ENCODE data around the gene GRIN1.

DNA sequence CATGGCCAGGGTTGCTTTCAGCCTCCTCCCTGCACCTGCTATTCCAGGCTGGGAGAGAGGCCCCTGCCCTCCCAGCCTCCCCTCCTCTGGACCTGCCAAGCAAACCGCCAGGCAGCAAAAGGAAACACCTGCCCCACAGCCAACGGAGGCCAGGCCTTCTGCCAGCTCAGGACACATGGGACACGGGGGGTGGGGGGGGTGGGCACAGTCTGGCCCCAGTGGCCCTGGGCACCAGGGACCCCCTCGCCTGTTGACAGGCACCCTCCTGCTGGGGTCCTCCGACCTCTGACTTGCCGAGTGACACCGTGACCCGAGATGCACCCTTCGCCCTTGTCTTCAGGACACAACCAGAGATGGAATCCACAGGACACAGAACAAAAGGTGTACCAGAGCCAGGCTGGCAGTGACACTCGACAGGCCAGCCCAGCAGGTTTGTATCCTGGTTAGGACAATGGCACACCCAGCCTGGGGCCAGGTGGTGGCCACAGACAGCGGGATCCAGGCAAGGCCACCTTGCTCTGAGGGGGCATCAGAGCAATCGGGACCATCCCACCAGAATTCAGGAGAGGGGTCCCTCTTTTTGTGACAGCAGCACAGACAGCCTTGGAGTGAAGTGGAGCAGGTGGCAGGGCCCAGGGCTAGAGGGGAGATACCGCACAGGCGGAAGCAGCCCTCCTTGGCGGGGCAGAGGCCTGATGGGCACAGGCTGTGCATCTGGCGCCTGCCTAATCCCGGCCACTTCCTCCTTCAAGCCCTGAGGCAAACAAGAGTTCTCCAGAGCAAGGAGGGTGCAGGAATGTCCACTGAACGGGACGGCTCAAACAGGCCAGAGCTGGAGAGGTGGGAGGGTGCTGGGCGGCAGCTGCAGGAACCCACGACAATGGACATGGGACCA lies 34.2 kb downstream of the GRIN1 start:
- TF ChIP-seq, protein P1, sequence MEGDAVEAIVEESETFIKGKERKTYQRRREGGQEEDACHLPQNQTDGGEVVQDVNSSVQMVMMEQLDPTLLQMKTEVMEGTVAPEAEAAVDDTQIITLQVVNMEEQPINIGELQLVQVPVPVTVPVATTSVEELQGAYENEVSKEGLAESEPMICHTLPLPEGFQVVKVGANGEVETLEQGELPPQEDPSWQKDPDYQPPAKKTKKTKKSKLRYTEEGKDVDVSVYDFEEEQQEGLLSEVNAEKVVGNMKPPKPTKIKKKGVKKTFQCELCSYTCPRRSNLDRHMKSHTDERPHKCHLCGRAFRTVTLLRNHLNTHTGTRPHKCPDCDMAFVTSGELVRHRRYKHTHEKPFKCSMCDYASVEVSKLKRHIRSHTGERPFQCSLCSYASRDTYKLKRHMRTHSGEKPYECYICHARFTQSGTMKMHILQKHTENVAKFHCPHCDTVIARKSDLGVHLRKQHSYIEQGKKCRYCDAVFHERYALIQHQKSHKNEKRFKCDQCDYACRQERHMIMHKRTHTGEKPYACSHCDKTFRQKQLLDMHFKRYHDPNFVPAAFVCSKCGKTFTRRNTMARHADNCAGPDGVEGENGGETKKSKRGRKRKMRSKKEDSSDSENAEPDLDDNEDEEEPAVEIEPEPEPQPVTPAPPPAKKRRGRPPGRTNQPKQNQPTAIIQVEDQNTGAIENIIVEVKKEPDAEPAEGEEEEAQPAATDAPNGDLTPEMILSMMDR (IDR thresholded peaks at IDR 0.05; ENCODE audit: insufficient read depth, low read depth, low read length) = no peak
- no peak for TF ChIP-seq EZH2 (IDR thresholded peaks at IDR 0.05; ENCODE audit: insufficient read depth, low read length)

Measured in astrocyte (in vitro differentiated cells and primary cell).